ENCODE measurements around the gene HDAC7. TPM values are rescaled to one million over a fixed set of nuclear protein-coding genes. Genes with fewer than 3 reads are reported as not detected.

HDAC7 gene
- total RNA-seq, 1 experiment from 2014 or later = 44.2 TPM

Other genes starting within 250 kb of the HDAC7 start
- 20.3 and 22.1 TPM in 2 replicates for gene RPAP3, start 113.9 kb downstream of the HDAC7 start, total RNA-seq (2014; rRNA removed)
- not detected in 2 replicates for gene ENDOU, start 94.4 kb downstream of the HDAC7 start, total RNA-seq (2014; rRNA removed)
- 6.7 and 9.3 TPM in 2 replicates for gene RAPGEF3, start 61.0 kb downstream of the HDAC7 start, total RNA-seq (2014; rRNA removed)
- 21.4 and 22.3 TPM in 2 replicates for gene SLC48A1, start 46.7 kb downstream of the HDAC7 start, total RNA-seq (2014; rRNA removed)
- 19.6 and 19.9 TPM in 2 replicates for gene VDR, start 85.1 kb upstream of the HDAC7 start, total RNA-seq (2014; rRNA removed)
- 114 and 166 TPM in 2 replicates for gene TMEM106C, start 143.7 kb upstream of the HDAC7 start, total RNA-seq (2014; rRNA removed)
- 6.7 TPM in 2 replicates for gene COL2A1, start 184.6 kb upstream of the HDAC7 start, total RNA-seq (2014; rRNA removed)

All from PC-3 (cell line).